Gastroesophageal sphincter (tissue), 3 donors: ENCODE data around the gene GRID1.

Experiments used
- CTCF ChIP-seq, 4 experiments: fragments of 200-600 bp in 2 of 4; fragments of 450-650 bp in 2 of 4; sonication (generic) in 1 of 4; IDR thresholded peaks; one replicate each; pipeline ENCODE4 v1.5.1; 2017 to 2019; ENCODE audit warnings: antibody characterized with exemption in 4 of 4, mild to moderate bottlenecking in 2 of 4, moderate library complexity in 2 of 4
- POLR2A ChIP-seq, 2 donors: fragments of 450-650 bp; IDR thresholded peaks; one replicate each; pipeline ENCODE4 v1.6.1; 2017; ENCODE audit warnings: antibody characterized with exemption in 2 of 2, mild to moderate bottlenecking in 2 of 2, moderate library complexity in 1 of 2

- TF ChIP-seq CTCF (IDR thresholded peaks at IDR 0.05) = no peak
- no peak for TF ChIP-seq POLR2A (IDR thresholded peaks at IDR 0.05)
These were observed 17.1 kb downstream of the GRID1 start for GRCh38 chr10:86349474-86349873.
